HG03565 (cell line): ENCODE measurements around the gene EIF4B.
A peak's percentile ranks its signal among the peaks of the same experiment; 100 is the strongest.

ENCODE experiments used
- ATAC-seq: cut with Tn5 transposase; IDR thresholded peaks from one replicate; pipeline ENCODE4 v1.9.1; 2021; ENCODE audit warnings: mild to moderate bottlenecking, moderate library complexity; ENCODE audit not compliant: unreplicated experiment

Gene EIF4B

GRCh38 chr12:53044896-53045695 is 38.8 kb downstream of the EIF4B start:
- no peak for ATAC-seq

GRCh38 chr12:53045696-53046045 is 39.4 kb downstream of the EIF4B start:
- ATAC-seq: no peak

DNA sequence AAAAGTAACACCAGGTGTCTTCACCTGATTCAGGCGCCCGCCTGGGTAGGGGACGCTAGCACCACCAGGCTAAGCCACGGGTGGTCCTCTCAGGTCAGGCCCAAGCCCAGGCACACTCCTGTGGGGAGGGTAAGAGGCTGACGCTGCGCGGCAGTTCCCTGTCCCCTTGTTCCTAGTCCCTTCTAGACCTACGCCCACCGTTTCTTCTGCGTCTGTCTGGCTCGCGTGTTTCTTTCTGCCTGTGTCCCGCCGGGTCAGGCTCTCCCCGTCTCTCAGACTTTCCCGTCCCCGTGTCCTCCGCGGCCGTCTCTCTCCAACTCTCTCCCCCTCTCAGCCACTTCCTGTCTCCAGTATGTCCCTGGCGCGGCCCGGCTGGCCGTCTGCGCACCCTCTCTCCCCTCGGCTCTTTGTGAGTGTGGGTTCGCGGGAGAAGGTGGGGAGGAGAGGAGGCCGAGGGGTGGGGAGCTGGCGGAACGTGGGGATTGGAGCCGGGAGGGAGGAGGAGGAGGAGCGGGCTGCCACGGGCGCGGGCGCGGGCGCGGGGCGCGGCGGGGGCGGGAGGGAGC is 40.5 kb downstream of the EIF4B start:
- ATAC-seq: peak; percentile 4

GRCh38 chr12:53047221-53048032 is 41.2 kb downstream of the EIF4B start:
- peak; percentile 48 for ATAC-seq

DNA sequence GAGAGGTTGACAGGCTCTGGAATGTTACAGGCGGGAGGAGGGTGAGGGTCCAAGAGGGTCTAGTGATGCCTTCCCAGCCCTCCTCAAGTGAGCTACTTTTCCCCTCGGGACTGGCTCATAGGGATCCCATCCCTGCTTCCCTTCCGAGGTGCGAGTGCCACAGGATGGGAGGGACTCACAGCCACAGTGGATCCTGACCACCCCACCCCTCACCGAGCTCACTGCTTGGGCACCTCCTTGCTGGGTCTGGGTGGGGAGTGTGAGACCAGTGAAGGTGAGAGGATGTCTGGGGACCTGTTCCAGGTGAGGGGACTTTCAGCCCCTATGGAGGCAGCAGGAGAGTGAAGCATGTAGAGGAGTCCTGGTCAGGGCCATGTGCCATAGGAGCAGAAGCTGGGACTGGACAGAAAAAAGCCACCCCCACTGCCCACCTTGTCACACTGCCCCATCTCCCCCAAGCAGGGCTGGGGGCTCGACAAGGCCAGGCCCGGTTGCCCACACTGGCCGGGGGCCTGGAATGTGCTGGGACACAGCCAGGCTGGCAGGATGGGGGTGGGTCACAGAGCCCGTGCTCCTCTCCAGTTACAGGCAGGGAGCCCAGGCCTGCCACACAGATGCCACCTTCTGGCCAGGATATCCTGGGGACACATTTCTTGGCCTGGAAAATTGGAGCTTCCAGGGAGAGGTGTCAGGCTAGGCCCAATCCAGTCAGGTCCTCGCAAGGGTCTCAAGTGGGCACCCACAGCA is 42.0 kb downstream of the EIF4B start:
- ATAC-seq: no peak

DNA sequence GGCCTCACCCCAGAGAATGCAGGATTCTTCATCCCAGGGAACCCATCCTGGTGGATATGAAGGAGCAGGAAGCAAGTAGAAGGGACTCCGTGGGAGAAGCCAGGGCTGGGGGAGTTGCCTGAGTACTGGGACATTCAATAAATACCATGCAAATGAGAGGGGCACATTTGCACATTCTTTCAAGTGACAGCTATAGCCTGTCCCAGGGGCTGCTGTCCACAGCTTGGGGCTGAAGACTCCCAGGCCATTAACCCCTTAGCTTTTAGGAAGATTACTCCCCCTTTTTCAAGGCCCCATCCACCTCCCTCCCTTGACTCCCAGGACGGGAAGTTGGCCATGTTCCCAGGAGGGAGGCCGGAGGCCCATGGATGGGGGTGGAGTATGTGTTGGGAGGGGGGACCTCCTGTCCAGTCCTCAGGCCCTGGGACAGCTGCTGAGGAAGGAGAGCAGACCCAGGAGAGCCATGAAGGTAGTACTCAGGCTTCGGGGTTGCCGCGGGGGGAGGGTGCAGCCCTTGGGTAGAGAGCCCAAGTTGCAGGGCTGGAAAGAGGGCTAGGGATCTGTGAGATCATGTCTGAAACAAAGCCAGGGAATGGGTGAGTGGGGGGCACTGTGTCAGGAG is 42.6 kb downstream of the EIF4B start:
- ATAC-seq: no peak

GRCh38 chr12:53049571-53050318 is 43.5 kb downstream of the EIF4B start, which contains the start of gene TNS2:
TNS2 (plus strand) TSS chr12:53050065; CDS start chr12:53050186, 121 bp downstream.
- ATAC-seq: no peak

DNA sequence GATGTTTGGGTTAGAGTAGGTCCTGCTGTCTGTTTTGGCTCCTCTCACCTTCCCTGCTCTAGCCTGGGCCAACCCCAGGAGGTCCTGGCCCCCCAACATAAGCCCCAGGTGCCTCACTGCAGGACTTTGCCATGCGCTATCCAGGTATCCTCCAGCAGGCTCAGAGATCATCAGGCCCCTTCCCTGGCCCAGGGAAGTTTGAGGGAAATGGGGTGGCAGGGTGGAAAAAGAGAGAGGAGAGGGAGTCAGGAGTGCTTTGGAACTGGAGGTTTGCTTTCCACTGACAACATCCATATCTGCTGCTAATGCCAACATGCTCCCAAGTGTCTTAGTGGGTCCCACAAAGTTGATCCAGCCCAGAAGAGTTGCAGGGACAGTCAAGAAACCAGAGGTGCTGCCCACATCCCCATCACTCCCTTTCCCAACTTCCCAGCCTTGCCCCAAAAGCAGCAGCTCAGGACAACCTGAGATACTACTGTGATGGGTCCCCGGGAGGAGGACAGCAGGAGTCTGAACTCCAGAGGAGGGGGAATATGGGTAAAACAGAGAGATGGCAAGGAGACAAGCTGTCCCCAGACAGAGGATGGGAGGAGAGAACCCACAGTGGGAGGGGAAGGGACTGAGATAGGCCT is 44.3 kb downstream of the EIF4B start:
- ATAC-seq: no peak

DNA sequence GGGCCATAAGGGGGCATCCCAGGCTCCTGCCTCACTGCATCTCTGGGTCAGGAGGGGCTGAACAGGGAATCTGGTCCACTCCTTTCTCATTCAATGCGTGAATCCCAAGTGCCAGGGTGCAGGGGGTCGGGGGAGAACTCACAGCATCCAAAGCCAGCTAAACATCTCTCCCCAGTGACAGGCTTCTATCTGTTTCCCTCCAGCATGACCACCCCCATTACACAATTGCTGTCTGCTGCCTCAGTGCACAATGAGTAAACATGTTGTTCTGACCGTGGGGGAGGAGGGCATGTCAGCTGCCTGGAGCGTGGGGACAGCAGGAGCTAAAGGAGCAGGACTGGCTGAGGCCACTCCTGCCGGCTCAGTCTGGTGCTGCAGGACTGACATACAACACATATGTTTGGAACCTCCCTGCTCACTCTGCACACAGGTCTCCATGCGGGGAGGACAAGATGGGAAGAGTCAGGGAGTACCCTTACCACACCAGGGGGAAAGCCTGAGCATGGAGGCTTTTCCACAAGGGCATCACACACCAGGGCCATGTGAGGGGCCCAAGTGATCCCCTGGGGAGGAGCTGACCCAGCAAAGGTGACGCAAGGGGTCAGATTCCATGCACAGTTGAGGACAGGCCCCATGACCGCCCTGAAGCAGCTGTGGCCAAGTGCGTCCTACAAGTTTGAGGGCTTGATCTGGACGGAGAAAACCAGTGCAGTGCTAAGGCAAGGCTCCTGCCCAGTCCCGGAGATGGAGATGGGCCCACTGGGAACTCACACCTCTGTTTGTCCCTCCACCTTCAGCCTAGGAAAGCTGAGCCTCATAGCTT is 45.0 kb downstream of the EIF4B start:
- ATAC-seq: no peak

DNA sequence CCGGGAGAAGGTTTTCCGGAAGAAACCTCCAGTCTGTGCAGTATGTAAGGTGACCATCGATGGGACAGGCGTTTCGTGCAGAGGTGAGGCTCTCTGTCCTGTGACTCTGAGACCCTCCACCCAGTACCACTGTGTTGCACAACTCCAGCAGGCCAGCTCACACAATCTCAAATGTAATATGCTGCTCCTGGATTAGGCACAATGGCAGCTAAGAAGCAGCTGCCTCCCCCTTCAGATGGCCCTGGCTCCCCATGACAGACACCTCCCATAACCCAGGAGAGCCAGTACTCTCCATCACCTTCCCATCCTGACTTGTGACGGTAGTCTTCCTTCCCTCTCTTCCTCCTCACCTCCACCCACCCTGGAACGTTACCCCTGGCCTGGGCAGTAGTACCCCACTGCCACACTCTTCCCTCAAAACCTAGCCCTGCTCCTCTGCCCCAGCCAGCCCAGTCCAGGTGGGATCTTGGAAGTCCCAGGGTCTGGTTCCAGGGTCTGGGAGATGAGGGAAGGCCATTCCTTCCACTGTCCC is 45.7 kb downstream of the EIF4B start:
- ATAC-seq: no peak

GRCh38 chr12:53052419-53053217 is 46.4 kb downstream of the EIF4B start:
- ATAC-seq: no peak

DNA sequence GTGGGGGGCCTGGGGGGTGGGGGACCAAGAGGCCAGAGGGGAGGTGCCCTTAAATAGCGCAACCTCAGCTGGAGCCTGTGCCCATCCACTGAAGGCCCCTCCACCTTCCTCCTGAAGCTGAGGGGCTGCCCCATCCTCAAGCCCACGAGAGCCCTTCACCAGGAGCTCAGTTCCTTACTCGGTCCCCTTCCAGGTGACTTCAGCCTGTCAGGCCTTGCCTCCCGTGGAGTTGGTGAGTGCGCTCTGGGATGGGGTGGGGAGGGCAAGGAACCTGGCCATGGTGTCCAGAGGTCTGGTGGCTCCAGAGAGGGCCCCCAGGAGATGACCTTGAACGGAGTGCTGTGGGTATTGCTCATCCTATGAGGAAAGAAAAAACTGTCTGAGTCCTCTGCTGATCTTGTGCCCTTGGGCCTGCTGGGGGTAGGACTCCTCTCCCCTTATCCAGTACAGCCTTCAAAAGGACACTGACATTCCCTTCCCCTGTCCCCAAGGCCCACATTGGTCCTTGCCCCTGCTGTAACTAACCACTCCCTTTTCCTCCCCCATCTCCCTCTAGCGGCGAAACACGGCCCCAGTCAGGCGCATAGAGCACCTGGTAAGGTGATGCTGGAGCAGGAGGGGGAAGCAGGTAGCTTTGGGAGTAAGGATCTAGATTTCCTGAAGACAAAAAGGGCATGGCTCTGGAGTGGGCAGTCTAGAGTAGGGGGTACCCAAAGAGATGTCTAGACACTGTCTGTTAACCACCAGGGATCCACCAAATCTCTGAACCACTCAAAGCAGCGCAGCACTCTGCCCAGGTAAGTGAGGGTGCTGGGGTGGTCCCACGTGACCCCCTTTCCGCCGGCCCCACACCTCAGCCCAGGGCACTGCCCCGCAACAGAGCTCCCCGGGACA is 47.2 kb downstream of the EIF4B start:
- ATAC-seq: no peak

DNA sequence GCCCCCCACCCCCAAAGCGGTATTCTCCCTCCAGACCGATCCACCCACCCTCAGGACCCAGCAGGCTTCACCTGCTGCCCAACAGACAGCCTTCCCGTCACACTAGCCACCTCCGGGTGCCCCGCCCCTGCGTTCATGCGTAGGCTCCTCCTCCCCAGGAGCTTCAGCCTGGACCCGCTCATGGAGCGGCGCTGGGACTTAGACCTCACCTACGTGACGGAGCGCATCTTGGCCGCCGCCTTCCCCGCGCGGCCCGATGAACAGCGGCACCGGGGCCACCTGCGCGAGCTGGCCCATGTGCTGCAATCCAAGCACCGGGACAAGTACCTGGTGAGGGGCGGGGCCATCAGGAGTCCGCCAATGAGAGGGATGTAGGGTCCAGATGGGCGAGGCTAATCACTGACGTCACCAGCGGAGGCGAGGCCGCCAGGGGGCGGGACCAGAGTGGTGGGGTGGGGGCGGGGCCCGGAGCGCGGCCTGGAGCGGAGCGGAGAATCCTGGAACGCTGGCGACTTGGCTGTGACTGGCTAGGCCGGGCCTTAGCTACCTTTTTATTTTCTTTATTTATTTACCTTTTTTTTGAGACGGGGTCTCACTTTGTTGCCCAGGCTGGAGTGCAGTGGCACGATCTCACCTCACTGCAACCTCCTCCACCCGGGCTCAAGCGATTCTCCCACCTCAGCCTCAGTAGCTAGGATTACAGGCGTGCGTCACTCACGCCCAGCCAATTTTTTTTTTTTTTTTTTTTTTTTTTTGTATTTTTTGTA is 48.0 kb downstream of the EIF4B start:
- peak; percentile 79 for ATAC-seq

DNA sequence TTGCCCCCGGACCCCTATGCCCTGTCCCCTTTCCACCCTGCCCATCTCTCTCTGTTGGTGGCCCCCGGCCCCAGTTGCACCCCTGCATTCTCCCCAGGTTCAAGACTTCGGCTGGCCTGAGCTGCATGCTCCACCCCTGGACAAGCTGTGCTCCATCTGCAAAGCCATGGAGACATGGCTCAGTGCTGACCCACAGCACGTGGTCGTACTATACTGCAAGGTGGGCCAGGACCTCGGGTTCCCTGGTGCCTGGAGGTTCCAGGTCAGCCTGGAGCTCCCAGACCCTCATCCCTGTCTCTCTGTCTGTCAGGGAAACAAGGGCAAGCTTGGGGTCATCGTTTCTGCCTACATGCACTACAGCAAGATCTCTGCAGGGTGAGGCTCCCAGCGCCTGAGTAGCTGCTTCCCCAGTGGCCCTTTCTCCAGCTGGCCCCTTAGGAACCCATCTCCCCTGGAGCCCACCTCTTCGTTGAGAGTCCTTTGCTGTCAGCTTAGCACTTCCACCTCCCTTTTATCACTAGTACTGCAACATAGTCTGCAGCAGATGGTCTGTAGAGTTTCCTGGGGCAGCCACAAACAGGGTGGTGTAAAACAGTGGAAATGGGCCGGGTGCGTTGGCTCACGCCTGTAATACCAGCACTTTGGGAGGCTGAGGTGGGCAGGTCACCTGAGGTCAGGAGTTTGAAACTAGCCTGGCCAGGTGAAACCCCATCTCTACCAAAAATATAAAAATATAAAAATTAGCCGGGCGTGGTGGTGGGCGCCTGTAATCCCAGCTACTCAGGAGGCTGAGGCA is 49.4 kb downstream of the EIF4B start:
- no peak for ATAC-seq

- no peak for ATAC-seq
Observed at GRCh38 chr12:53056296-53056695, 50.0 kb downstream of the EIF4B start.
